Stimulated activated CD8-positive, alpha-beta memory T cell treated with anti-CD3 and anti-CD28 coated beads, Interleukin-12 subunit alpha, Interleukin-12 subunit beta, amount 100 ng/mL, for 24 hours (primary cell): ENCODE results near the gene UTP20.

ENCODE experiments used
- DNase-seq: peaks from one replicate; pipeline ENCODE4 v3.0.0-alpha.2; 2020; ENCODE audit errors: extremely low read depth

Gene UTP20

GRCh38 chr12:101436136-101436535, 156.2 kb downstream of the UTP20 start:
- DNase-seq = no peak
